PFSK-1 (cell line): ENCODE measurements around the gene PI3. TPM values are rescaled to one million over a fixed set of nuclear protein-coding genes. Genes with fewer than 3 reads are reported as not detected.

Experiments used
- FOXP2 ChIP-seq: optimal IDR thresholded peaks from 2 replicates; pipeline ENCODE3; 2011; ENCODE audit warnings: borderline replicate concordance, control low read depth, inconsistent platforms; ENCODE audit not compliant: insufficient read depth; ENCODE audit errors: extremely low read length, extremely low read depth
- POLR2AphosphoS5 ChIP-seq: IDR thresholded peaks from 2 replicates; pipeline ENCODE4 v1.6.1; 2012; ENCODE audit warnings: low read depth, mild to moderate bottlenecking, control low read depth, low read length, moderate library complexity
- SIN3A ChIP-seq: IDR thresholded peaks from 2 replicates; pipeline ENCODE4 v1.6.1; 2012; ENCODE audit warnings: mild to moderate bottlenecking, low read length, moderate library complexity, borderline replicate concordance; ENCODE audit not compliant: insufficient read depth
- TAF1 ChIP-seq: IDR thresholded peaks from 2 replicates; pipeline ENCODE4 v1.6.1; 2012; ENCODE audit warnings: low read length, control low read depth, borderline replicate concordance; ENCODE audit not compliant: insufficient read depth
- polyA plus RNA-seq: library from polyadenylated mRNA; unstranded; fragments of >200 nt; gene quantifications from one replicate; pipeline ENCODE4 v1.2.1, GENCODE V29; 2012; ENCODE audit warnings: low read depth, missing spikeins; ENCODE audit not compliant: insufficient read length
- TF ChIP-seq, protein P1 (sequence below), 2 experiments: IDR thresholded peaks; 2 replicates each; pipeline versions ENCODE4 v1.6.1 to v1.8.0; 2011 to 2012; ENCODE audit warnings: low read depth in 2 of 2, low read length in 2 of 2, control low read depth in 1 of 2, inconsistent platforms in 1 of 2, mild to moderate bottlenecking in 1 of 2, moderate library complexity in 1 of 2; ENCODE audit not compliant: insufficient read depth in 1 of 2

PI3 gene
- polyA plus RNA-seq, result not detected

DNA sequence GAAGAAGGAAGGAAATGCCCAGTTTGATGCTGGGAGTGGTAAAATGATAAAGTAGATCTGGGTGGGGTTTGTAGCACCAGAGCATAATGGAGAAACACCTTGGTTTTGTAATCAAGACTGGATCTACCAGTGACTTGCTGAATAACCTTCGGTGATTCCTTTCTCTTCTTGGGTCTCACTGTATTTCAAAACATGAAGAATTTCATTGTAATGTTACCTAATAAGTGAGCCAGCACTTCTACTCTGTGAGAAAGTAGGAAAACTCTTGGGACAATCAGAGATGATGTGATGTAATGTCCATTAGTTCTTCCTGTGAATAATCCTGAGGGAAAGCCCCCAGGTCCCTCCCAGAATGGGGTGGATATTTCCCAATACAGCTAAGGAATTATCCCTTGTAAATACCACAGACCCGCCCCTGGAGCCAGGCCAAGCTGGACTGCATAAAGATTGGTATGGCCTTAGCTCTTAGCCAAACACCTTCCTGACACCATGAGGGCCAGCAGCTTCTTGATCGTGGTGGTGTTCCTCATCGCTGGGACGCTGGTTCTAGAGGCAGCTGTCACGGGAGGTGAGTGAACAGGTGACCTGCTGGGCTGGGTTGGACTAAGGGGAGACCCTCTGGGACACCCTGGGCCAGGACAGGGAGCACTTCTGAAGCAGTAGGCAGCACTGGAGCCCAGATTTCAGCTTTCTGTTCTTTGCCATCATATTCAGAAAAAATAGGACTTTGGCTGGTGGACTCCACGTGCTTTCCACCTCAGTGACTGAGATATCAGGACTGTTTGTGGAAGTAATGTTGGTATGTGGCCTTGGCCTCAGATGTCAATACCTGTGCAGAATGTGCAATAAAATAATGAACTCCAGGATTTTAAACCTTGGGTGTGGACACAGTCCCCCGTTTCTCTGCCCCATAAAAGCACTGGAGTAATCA, at the start of gene PI3:
PI3 (plus strand) TSS at position 469 of the 931 bp plus-strand sequence; CDS start at position 490, 21 bp downstream.
- TF ChIP-seq, protein P1, sequence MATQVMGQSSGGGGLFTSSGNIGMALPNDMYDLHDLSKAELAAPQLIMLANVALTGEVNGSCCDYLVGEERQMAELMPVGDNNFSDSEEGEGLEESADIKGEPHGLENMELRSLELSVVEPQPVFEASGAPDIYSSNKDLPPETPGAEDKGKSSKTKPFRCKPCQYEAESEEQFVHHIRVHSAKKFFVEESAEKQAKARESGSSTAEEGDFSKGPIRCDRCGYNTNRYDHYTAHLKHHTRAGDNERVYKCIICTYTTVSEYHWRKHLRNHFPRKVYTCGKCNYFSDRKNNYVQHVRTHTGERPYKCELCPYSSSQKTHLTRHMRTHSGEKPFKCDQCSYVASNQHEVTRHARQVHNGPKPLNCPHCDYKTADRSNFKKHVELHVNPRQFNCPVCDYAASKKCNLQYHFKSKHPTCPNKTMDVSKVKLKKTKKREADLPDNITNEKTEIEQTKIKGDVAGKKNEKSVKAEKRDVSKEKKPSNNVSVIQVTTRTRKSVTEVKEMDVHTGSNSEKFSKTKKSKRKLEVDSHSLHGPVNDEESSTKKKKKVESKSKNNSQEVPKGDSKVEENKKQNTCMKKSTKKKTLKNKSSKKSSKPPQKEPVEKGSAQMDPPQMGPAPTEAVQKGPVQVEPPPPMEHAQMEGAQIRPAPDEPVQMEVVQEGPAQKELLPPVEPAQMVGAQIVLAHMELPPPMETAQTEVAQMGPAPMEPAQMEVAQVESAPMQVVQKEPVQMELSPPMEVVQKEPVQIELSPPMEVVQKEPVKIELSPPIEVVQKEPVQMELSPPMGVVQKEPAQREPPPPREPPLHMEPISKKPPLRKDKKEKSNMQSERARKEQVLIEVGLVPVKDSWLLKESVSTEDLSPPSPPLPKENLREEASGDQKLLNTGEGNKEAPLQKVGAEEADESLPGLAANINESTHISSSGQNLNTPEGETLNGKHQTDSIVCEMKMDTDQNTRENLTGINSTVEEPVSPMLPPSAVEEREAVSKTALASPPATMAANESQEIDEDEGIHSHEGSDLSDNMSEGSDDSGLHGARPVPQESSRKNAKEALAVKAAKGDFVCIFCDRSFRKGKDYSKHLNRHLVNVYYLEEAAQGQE (IDR thresholded peaks at IDR 0.05; ENCODE audit: insufficient read depth in 1 of 2, low read depth in 2 of 2, low read length in 2 of 2), result no peak
- TF ChIP-seq SIN3A, result no peak

DNA sequence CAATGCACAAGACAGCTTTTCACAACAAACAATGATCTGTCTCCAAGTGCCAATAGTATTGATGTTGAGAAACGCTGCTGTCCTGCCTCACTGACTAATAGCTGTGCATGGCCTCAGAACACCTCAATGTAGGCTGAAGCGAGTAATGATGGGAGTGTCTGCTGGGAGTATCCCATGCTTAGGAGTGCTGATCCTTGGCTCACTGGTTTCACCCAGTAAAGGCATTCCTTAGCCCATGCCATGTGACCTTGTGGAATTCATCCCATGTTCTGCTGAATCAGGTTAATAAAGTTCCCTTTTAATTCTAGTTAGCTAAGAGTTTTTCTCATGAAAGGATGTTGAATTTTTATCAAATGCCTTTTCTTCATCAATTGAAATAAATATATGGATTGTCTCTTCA, 46.6 kb upstream of the PI3 start:
- TF ChIP-seq SIN3A, result no peak
- no peak for TF ChIP-seq FOXP2
- TF ChIP-seq, protein P1 (IDR thresholded peaks at IDR 0.05; ENCODE audit: insufficient read depth in 1 of 2, low read depth in 2 of 2, low read length in 2 of 2), result no peak
- no peak for TF ChIP-seq TAF1
- TF ChIP-seq POLR2AphosphoS5, result no peak

DNA sequence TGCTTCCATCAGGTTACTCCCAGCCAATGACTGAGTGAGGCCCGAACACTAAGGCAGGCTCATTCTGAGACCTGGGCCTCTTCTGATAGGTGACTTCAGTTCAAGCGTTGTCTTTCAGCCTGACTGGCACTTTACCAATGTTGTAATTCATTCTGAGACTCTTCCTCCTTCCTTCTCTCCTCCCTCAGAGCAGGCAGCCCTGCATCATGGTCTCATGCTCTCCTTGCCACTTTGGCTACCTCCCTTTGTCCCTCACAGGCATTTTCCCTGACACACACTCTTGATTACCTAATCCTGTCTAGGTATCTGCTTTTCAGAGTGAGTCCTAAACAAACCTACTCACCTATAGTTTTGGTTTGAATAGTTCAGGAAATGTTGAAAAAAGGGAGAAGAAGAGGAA, 37.8 kb upstream of the PI3 start:
- TF ChIP-seq FOXP2, result no peak
- TF ChIP-seq SIN3A, result no peak
- TF ChIP-seq, protein P1 (IDR thresholded peaks at IDR 0.05; ENCODE audit: insufficient read depth in 1 of 2, low read depth in 2 of 2, low read length in 2 of 2), result no peak
- no peak for TF ChIP-seq TAF1

- TF ChIP-seq FOXP2, result no peak
- no peak for TF ChIP-seq TAF1
- TF ChIP-seq POLR2AphosphoS5, result no peak
Measured at GRCh38 chr20:45138561-45139300, 36.0 kb upstream of the PI3 start.

GRCh38 chr20:45140836-45141235, 33.9 kb upstream of the PI3 start:
- no peak for TF ChIP-seq TAF1
- TF ChIP-seq, protein P1 (IDR thresholded peaks at IDR 0.05; ENCODE audit: insufficient read depth in 1 of 2, low read depth in 2 of 2, low read length in 2 of 2), result no peak
- TF ChIP-seq FOXP2, result no peak
- TF ChIP-seq POLR2AphosphoS5, result no peak
